Diencephalon (tissue), 1 donor: ENCODE results near the gene C1orf115. TPM values are rescaled to one million over a fixed set of nuclear protein-coding genes. Genes with fewer than 3 reads are reported as not detected.

Experiments used
- total RNA-seq: library from RNA; depleted of rRNA; stranded (reverse); fragments of >200 nt; gene quantifications from one replicate; pipeline ENCODE4 v1.2.3, GENCODE V29; 2014

Gene C1orf115
- total RNA-seq, result 9.7 TPM

GRCh38 chr1:220690140-220691052 is at the start of gene C1orf115:
C1orf115 (plus strand) TSS chr1:220690363; CDS start chr1:220690403, 40 bp downstream.

GRCh38 chr1:220748089-220748934 is 58.1 kb downstream of the C1orf115 start, which contains the start of gene MTARC2:
MTARC2 (plus strand) TSS chr1:220748322; CDS start chr1:220748532, 210 bp downstream.

Other genes with a start within 250 kb of the C1orf115 start
- gene MARK1, start 162.2 kb upstream of the C1orf115 start, total RNA-seq, result 58.8 TPM
- 9.0 TPM for gene MTARC2, start 58.0 kb downstream of the C1orf115 start, total RNA-seq
- 9.2 TPM for gene MTARC1, start 96.5 kb downstream of the C1orf115 start, total RNA-seq
- gene HLX, start 189.1 kb downstream of the C1orf115 start, total RNA-seq, result 1.2 TPM